Mesothelial cell of epicardium (in vitro differentiated cells): ENCODE results near the gene CAPN14. TPM values are rescaled to one million over a fixed set of nuclear protein-coding genes. Genes with fewer than 3 reads are reported as not detected.

Experiments
- DNase-seq, 2 experiments: peaks; one replicate each; pipeline ENCODE4 v3.0.0; 2021; ENCODE audit warnings: low spot score in 2 of 2; ENCODE audit not compliant: unreplicated experiment in 2 of 2
- H3K27ac Mint-ChIP-seq: 2 replicates; pipeline ENCODE4 v1.8.0; 2021; ENCODE audit warnings: mixed read lengths
- H3K27me3 Mint-ChIP-seq: 2 replicates; pipeline ENCODE4 v1.8.0; 2021; ENCODE audit warnings: low read depth, mixed read lengths
- H3K36me3 Mint-ChIP-seq: 2 replicates; pipeline ENCODE4 v1.8.0; 2021; ENCODE audit warnings: mixed read lengths
- H3K4me1 Mint-ChIP-seq: 2 replicates; pipeline ENCODE4 v1.8.0; 2021; ENCODE audit warnings: mixed read lengths
- H3K4me3 Mint-ChIP-seq: 2 replicates; pipeline ENCODE4 v1.8.0; 2021; ENCODE audit warnings: mild to moderate bottlenecking, moderate library complexity, mixed read lengths
- H3K9me3 Mint-ChIP-seq: 2 replicates; pipeline ENCODE4 v1.8.0; 2021; ENCODE audit warnings: mixed read lengths
- CTCF ChIP-seq: fragments of 200-600 bp; sonication (generic); IDR thresholded peaks from one replicate; pipeline ENCODE4 v1.5.0; 2021; ENCODE audit warnings: antibody characterized with exemption; ENCODE audit not compliant: unreplicated experiment
- total RNA-seq: library from RNA; stranded (reverse); gene quantifications from 3 replicates; pipeline ENCODE4 v1.2.1, GENCODE V29; 2021

The CAPN14 gene
- total RNA-seq, 1 donor from 2014 or later = 0.54 TPM

GRCh38 chr2:31197166-31197565 is 20.1 kb downstream of the CAPN14 start:
- no peak overlapping the region for H3K4me3 Mint-ChIP-seq
- no peak for DNase-seq
- no peak overlapping the region for H3K27ac Mint-ChIP-seq
- peaks cover 5% of the 10 kb centered on the region for H3K9me3 Mint-ChIP-seq
- H3K36me3 Mint-ChIP-seq = no peaks in the 10 kb centered on the region
- peaks cover 3% of the 10 kb centered on the region for H3K27me3 Mint-ChIP-seq
- no peaks in the 10 kb centered on the region for H3K4me1 Mint-ChIP-seq
- no peak for TF ChIP-seq CTCF

- peaks cover 2% of the 10 kb centered on the region for H3K27me3 Mint-ChIP-seq
- H3K4me3 Mint-ChIP-seq = no peak overlapping the region
- no peaks in the 10 kb centered on the region for H3K4me1 Mint-ChIP-seq
- no peak for DNase-seq
- no peaks in the 10 kb centered on the region for H3K36me3 Mint-ChIP-seq
- TF ChIP-seq CTCF = no peak
- no peak overlapping the region for H3K27ac Mint-ChIP-seq
- H3K9me3 Mint-ChIP-seq = peaks cover 5% of the 10 kb centered on the region
These were observed 20.7 kb downstream of the CAPN14 start for GRCh38 chr2:31196622-31197021.

GRCh38 chr2:31193806-31194205 is 23.5 kb downstream of the CAPN14 start:
- TF ChIP-seq CTCF = no peak
- Mint-ChIP-seq H3K9me3 (peaks cover 2% of the 10 kb centered on the region), H3K27me3 (peaks cover 6% of the 10 kb centered on the region), H3K36me3 (no peaks in the 10 kb centered on the region), H3K4me3 (no peak overlapping the region), H3K4me1 (no peaks in the 10 kb centered on the region), H3K27ac (no peak overlapping the region)
- DNase-seq = no peak

- peaks cover 9% of the 10 kb centered on the region for H3K27me3 Mint-ChIP-seq
- no peak for TF ChIP-seq CTCF
- no peaks in the 10 kb centered on the region for H3K36me3 Mint-ChIP-seq
- no peak overlapping the region for H3K4me3 Mint-ChIP-seq
- H3K4me1 Mint-ChIP-seq = no peaks in the 10 kb centered on the region
- no peak for DNase-seq
- H3K9me3 Mint-ChIP-seq = no peaks in the 10 kb centered on the region
- H3K27ac Mint-ChIP-seq = no peak overlapping the region
These were observed 24.4 kb downstream of the CAPN14 start for GRCh38 chr2:31192851-31193392.

- H3K36me3 Mint-ChIP-seq = no peaks in the 10 kb centered on the region
- H3K4me1 Mint-ChIP-seq = no peaks in the 10 kb centered on the region
- no peak overlapping the region for H3K4me3 Mint-ChIP-seq
- no peak overlapping the region for H3K27ac Mint-ChIP-seq
- no peak for DNase-seq
- H3K27me3 Mint-ChIP-seq = peaks cover 13% of the 10 kb centered on the region
- no peak for TF ChIP-seq CTCF
- no peaks in the 10 kb centered on the region for H3K9me3 Mint-ChIP-seq
These were observed 24.9 kb downstream of the CAPN14 start for GRCh38 chr2:31192396-31192795.

- peaks cover 17% of the 10 kb centered on the region for H3K27me3 Mint-ChIP-seq
These were observed 25.4 kb downstream of the CAPN14 start for GRCh38 chr2:31191931-31192330.

More at GRCh38 chr2:31191931-31192330, 25.4 kb downstream of the CAPN14 start:
- H3K4me1 Mint-ChIP-seq = no peaks in the 10 kb centered on the region
- H3K9me3 Mint-ChIP-seq = no peaks in the 10 kb centered on the region
- no peak overlapping the region for H3K4me3 Mint-ChIP-seq
- no peak overlapping the region for H3K27ac Mint-ChIP-seq
- DNase-seq = no peak
- no peak for TF ChIP-seq CTCF
- no peaks in the 10 kb centered on the region for H3K36me3 Mint-ChIP-seq
